GM18873 (cell line): ENCODE data around the gene PRDM16.
"Not testable (repeated sequence)": the region's sequence is repeated elsewhere in the genome, so short reads cannot be mapped to it uniquely, and the experiment has no call there.

ENCODE experiments used
- ATAC-seq: cut with Tn5 transposase; IDR thresholded peaks from one replicate; pipeline ENCODE4 v1.9.1; 2021; ENCODE audit warnings: mild to moderate bottlenecking, moderate library complexity, moderate number of reproducible peaks; ENCODE audit not compliant: unreplicated experiment, low FRiP score

Gene PRDM16

DNA sequence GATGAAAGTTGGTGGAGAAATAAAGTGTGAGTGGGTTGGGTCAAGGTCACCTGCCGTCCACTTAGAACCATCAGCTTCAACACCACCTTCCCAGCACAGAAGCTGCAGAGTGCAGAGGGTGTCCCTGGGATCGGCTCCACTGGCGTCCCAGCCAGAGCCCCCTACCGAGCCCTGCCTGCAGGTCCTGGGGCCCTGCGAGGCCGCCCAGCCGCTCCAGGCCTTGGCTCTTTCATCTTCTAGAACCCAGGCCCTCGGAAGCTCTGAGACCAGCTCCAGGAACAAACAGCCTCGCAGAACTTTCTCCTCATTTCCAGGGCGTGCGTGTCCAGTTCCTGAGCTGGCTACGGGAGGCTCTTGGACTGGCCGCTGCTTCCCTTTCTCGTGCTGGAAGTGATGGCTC lies 166.0 kb downstream of the PRDM16 start:
- ATAC-seq: no peak

DNA sequence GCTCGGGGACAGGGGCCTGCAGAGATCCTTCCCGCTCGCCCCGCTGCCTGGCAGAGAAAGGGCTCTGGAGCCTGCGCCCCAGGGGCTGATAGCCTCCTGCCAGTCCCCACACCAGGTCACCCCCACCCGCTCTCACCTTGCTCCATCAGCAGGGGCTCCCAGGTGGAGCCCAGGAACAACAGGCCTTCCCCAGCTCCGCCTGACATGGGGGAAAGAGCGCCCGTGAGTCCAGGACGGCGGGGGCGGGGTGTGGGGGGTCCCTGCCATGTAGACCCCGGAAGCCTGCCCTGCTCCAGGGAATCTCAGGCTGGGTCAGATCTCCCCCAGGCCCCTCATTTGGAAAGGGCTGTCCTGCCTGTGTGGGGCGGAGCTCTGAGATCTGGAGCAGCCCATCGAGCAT lies 166.5 kb downstream of the PRDM16 start:
- no peak for ATAC-seq

DNA sequence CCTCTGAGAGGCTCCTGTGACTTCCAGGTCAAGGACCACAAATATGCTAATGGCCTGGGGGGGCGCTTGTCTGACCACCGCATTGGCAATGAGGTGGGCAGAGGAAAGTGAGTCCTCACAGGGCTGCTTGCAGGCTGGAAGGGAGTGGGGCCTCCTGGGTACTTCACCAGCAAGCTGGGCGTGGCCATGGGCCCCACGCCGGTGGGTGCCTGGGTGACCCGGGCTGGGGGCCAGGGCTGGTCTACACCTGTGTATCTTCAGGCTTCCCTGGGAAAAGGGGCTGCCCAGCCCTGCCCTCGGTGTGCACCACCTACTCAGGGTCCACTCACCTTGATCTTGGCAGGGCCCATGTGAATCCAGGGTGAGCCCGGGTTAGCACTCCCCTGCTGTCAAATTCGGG lies 167.4 kb downstream of the PRDM16 start:
- no peak for ATAC-seq

DNA sequence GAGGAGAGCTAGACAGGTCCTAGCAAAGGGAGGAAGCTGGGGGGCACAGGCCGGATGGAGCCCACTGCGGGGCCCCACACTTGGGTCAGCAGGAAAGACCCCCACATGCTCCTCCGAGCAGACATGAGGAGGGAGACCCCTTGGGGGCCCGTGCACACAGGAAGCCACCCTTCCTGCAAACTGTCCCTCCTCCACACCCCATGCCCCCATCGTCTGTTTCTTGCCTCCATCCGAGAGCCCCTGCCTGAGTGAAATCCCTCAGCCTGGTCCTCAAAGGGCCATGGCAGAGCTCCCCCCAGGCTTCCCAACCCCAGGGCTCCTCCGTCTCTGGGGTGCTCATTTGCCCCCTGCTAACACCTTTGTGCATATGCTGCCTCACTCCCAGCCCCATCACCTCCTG lies 168.0 kb downstream of the PRDM16 start:
- no peak for ATAC-seq

DNA sequence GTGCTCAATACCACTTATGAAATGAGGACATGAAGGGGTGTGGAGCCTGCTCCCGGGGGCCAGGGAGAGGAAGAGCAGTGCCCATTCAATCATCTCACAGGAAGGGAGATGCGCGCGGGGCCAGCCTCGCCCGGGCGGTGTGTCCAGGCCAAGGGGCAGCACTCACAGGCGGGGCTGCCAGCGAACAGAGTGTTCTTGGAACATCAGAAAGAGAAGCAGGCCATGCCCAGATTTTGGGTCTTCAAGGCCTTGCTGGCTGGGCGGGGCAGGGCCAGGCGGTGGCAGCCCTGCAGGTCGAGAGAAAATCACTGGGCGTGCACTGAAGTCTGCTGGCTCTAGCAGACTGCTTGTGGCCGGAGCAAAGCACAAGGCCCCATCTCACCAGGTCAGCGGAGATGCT lies 168.6 kb downstream of the PRDM16 start:
- no peak for ATAC-seq

DNA sequence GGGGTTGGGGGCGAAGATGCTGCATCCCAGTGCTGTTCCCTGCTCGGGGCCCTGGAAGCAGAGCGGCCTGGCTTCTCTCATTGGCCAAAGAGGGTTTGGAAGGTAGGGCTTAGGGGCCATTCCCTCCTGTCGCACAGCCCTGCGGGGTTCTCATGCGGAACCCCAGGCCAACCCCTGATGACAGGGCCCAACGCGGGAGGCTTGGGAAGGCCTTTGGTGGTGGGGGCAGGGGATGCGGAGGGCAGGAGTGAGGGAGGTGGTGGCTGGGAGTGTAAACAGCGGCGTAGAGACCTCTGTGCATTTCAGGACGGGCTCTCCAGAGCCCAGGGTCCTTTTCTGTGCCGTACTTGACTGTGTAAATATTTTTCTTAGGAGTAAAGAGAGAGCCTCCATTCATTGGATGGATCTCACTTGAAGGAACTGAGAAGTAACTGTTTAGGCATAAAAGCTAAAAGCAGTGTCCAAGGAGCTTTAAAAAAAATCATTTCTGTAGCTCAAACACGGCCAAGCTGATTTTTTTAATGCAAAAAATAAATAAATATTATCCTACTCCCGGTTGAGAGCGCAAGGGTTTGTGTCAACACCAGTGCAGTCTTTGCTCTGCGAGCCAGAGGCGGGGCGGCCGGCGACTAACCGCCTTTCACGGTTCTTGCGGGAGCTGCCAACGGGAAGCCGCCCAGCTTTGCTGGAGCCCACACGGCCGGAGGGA lies 169.1 kb downstream of the PRDM16 start:
- no peak for ATAC-seq

DNA sequence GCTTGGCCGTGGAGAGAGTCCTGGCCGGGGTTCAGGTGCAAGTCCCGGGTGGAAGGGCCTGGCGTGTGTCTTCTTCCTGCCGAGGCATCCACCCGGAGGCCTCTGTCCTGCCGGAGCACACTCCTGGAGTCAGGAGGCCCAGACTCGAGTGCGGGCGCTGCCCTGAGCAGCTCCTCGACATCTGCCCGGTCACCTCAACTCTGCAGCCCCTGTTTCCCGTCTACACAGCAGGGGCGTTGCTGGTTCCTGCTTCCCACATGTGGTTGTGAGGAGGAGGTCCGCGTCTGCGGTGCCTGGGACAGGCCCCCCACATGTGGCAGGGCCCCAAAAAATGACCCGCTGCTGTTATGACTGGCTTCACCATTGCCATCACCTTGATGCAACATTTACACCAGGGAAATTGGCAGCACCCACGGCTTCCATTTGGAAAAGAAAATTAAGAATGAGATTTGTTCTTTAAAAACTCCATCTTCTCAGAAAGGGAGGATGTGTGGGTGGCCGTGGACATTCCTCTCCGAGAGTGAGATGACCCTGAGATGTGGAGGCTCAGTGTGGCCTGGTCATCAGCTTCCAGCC lies 169.8 kb downstream of the PRDM16 start:
- no peak for ATAC-seq

DNA sequence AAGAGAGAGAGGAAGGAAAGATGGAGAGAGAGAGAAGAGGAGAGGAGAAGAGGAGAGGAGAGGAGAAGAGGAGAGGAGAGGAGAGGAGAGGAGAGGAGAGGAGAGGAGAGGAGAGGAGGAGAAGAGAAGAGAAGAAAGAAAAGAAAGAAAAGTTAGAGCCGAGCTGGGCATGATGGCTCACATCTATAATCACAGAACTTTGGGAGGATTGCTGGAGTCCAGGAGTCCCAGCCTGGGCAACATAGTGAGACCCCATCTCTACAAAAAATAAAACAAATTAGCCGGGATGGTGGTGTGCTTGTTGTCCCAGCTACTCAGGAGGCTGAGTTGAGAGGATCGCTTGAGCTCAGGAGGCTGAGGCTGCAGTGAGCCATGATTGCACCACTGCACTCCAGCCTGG lies 171.0 kb downstream of the PRDM16 start:
- ATAC-seq: not testable (repeated sequence)

DNA sequence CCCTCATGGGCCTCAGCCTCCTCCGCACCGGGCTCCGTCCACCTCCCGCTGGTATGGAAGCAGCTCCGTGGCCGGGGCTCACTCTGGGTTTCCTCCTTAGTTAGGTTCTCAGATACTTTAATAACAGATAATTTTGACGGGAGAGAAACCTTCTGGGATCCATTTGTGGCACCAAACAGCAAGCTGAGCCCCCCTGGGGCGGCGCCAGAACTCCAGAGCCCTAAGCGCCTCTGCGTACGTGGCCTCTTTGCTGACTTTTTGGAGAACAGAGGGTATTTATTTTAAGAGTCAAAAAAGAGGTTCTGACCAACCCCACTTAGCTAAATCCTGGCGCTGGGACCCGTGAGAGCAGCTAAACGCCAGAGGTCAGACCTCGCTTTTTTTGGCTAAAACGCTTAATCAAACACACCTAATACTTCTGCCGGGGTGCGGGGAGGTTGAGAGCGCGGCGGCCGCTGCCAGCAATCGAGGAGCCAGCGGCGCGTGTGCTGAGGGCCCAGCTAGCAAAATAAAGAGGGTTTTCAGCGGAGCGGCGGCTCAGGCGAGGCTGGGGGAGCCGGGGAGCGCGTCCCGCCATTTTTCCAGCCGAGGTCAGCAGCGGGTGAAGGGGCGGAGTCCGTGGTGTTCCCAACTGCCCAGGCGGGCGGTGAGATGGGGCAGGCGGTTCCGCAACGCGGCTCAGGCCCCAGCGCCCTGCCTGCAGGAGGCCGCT lies 171.7 kb downstream of the PRDM16 start:
- no peak for ATAC-seq

DNA sequence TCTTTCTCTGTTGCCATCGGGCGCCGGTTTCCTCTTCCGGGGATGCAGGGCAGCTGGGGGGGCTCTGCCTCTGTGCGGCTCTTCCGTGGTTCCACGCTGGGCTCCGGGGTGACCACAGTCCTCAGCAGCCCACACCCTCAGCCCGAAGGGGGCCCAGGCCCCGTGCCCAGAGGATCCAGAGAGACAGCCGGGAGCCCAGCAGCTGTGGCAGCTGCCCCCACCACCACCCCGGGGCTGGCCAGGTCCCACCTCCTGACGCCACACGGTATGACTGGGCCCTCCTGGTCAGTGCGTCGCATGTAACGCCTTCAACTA lies 172.2 kb downstream of the PRDM16 start:
- no peak for ATAC-seq

DNA sequence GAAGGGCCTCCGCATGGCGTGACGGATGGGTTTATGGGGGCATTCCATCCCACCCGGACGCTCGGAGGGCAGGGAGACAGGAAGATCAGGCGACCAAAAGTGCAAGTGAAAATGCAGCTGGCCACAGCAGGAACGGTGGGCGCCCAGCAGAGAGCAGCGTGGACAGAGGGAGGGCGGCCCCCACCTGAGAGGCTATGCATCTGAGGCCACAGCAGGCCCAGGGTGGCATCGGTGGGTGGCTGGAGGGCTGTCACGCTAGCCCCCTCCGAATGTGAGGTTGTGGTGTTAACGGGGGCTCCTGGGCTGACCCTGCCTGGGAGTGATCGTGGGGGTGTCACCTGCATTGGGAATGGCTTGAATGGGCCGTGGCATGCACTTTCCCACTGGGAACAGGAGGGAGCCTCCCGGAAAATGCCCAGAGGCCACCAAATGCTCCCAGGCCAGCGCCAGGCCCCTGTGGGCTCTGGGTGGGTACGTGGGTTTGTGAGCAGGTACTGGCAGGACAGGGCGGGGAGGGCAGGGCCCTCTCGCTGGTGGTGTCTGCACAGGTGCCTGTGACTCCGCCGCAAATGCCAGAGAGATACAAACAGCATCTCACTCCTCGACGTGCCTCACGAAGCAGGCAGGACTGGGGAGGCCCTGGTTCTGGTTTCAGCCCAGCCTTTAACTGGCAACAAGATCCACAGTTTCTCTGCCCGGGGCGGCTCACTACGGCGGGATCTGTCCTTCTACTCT lies 172.8 kb downstream of the PRDM16 start:
- no peak for ATAC-seq

DNA sequence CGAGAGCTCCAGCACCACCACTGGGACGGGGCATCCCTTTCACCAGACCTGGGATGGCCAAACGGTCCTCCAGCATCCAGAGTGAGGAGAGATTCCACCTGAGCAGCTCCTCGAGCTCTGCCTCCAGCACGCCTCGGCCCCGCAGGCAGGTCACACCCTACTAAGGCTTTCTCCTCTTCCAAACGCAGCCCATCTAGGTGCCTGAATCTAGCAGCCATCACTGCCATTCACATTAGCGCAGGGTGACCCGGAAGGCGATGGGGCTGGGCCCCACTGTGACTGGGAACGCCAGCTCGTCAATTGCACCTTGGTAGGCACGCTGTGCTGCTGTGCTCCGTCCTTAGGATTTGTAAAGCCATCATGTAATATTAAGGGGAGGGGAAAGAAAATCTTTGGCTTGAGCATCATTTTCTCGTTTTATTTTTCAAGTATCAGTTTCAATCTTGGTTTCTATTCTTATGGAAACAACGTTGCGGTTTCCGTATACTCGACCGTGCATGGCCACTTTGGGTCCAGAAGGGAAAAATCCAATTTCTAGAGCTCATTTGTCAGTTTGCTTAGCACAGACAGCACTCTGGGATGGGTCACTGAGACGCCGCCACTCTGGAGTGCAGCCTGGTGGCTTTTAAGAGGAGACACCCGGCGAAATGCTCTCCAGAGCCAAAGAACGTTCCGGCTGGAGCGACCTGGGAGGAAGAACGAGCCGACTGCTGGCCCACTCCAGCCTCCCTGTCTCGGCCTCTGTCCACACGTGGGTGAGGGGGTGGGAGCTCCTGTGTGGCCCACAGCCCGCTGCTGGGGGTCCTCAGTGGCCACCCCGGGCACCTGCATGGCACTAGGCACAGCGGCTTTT lies 173.6 kb downstream of the PRDM16 start:
- no peak for ATAC-seq

DNA sequence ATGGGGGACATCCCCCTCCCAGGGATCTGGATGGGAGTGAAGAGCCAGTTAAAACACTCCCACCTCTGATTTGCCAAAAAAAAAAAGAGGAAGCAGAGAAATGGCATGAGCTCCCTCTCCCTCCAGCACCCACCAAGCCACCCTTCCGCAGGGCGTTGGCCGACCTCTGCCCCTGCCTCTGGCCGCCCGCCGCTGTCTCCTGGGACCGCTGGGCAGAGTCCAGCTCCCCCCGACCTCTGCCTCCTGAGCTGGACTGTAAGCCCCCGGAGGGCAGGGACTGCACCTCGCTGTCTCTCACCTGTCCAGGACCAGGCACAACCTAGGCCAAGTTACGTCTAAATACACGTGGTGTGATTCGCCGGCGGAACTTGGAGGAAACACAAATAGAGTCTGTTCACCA lies 174.3 kb downstream of the PRDM16 start:
- no peak for ATAC-seq

DNA sequence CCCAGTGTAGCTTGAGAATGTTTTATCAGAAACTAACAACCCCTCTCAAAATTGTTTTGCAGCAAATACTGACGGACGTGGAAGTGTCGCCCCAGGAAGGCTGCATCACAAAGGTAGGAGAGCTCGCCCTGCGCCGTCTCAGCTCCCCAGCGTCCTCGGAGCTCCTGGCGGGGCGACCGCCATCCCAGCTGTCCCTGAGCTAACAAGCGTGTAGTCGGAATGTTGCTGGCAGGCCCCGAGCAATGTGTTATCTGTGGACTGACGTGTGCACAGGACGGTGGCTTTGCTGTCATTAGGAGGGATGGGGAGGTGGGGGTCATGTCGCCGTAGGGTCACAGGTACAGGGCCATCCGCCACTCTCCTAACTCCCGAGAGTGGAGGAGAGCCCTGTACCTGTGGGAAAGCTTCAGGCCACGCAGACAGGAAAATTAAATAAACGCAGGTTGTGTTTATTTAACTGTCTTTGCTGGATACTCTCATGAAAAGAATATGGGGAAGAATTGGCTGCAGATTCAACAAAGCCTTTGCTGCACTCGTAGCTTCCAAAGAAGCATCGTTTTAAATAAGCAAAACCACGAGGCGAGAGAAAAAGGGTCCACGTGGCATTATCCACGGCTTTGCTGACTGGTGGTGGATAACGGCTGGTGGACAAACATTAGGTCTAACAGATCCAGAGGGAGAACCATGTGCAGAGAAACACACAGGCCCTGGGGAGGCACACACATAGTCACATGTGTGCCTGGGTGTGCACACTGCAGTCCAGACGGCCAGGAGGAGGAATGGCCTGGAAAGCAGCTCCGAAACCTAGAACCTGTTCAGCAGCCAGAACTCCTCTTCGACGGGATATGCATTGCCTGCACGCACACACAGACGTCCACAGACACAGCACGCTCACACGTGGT lies 175.3 kb downstream of the PRDM16 start:
- no peak for ATAC-seq

DNA sequence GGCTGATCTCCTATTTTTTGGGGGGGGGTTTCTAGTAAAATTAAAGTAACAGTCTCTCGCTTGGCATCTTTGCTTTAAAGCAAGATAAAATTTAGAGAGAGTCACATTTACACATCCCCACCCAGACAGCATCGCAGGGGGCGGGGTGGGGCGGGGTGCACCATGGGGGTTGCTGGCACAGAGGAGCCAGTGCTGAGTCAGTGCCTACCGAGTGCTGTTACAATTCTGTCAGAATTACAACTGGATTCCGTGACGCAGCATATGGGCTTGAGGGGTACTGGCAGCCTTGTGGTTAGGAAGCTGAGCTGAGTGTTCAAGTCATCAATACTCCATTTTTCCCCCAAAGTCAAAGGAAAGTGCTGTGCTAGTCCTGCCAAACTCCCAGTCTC lies 175.9 kb downstream of the PRDM16 start:
- ATAC-seq: no peak

DNA sequence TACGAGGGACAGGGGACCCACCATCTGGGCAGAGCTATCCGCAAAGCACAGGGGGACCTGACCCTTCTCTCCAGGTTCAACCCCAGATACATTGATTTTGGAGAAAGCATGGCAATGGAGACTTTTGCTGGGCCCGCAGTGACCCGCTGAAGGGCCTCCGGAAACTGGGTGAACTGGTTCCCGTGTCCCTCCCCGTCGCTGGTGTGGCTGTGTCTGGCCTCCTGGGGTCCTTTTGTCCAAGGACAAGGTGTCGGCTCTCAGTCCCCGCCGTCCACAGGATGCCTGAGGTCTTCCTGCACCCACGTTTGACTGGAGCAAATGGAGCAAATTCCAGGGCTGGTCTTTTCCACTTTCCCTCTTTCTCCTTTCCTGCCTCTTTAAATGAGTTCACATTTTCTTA lies 176.3 kb downstream of the PRDM16 start:
- no peak for ATAC-seq

DNA sequence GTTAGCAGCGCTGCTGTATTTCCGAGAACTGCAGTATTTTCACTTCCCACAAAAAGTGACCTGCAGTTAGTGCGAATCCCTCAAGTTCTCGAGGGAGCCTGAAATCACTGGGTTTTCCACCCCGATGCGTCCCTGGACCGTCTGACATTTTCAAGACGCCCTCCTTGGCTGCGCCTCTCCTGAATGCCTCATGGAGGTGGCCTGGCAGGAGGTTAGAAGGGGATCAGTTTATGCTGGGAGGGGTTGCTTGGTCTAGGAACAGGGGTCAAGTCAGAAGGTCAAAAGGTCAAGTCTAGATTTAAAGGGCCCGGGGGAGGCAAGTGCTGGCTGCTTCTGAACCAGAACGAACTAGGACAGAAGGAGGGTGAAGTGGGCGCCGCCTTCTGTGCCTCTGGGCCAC lies 176.8 kb downstream of the PRDM16 start:
- no peak for ATAC-seq

DNA sequence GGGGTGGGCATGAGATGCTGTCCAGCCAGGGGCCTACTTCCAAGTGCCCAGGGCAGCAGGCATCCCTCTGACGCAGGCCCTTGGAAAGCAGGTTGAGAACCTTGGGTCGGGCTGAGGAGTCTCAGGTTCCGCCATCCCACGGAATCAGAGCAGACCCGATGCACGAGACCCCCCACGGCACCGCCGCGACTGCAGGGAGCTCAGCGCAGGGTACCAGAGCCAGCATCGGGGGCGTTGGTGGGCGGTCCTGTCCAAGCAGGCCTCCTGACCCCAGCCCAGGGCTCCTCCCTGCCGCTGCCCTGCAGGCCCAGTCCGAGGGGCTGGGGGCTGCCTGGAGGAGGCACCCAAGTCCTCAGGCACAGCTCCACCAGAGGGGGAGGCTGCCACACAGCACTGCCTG lies 177.2 kb downstream of the PRDM16 start:
- ATAC-seq: no peak

DNA sequence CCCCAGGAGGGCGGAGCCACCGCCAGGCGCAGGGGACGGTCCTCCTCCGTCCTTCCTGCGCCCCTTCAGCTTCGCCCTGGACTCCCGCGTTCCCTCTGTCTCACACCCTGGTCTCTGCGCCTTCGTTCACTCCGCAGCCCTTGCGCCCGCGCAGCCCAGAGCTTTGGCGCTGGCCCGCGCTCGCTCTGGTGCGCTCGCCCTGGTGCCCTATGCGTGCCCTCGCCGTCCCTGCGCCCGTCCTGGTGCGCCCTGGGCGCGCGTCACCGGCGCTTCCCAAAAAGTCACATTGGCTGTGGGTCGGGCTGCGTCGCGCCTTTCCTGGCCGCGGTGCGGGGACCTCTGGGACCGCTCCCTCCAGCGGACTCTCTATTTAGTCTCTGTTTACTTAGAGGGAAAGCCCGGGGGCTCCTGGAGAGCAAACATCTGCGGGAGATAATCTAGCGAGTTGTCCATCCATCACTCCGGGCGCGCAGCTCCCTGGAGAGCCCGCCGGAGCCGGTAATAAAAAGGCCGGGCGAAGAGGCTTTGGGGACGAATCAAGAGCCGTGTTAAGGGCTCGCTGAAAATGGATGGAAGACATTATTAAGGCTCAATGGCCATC lies 178.6 kb downstream of the PRDM16 start:
- ATAC-seq: no peak
